Pancreas (tissue), 10 donors: ENCODE measurements around the gene CHD2. TPM values are rescaled to one million over a fixed set of nuclear protein-coding genes. Genes with fewer than 3 reads are reported as not detected.

Source experiments
- ATAC-seq, 4 donors: fragments of 200-7000 bp; cut with Tn5 transposase; one replicate each; pipeline versions ENCODE4 v1.8.0 to v1.9.1; 2020; ENCODE audit warnings: mild to moderate bottlenecking in 4 of 4, moderate library complexity in 4 of 4
- DNase-seq, 6 donors: peaks; one replicate each; pipeline ENCODE4 v3.0.0-alpha.2; 2020
- FAIRE-seq: peaks from 2 replicates; lab custom pipeline; 2012; peaks lifted over from hg19 to GRCh38; lab: Jason Lieb, UNC
- H3K27ac ChIP-seq, 4 donors: fragments of 200-600 bp; sonication (generic); 1 replicate in 3 of 4; 2 replicates in 1 of 4; pipeline versions ENCODE4 v1.5.0 to v1.8.0; 2020
- H3K27me3 ChIP-seq, 4 donors: fragments of 200-600 bp; one replicate each; pipeline ENCODE4 v1.8.0; 2021
- H3K36me3 ChIP-seq, 3 donors: fragments of 200-600 bp; sonication (generic) in 1 of 3; one replicate each; pipeline versions ENCODE4 v1.5.0 to v1.8.0; 2020 to 2021
- H3K4me1 ChIP-seq, 3 donors: fragments of 200-600 bp; one replicate each; pipeline ENCODE4 v1.8.0; 2021
- H3K4me3 ChIP-seq, 4 donors: fragments of 200-600 bp; sonication (generic) in 2 of 4; one replicate each; pipeline versions ENCODE4 v1.5.0 to v1.8.0; 2020 to 2021
- H3K9me3 ChIP-seq, 4 donors: fragments of 200-600 bp; one replicate each; pipeline ENCODE4 v1.8.0; 2021
- WGBS, 2 donors: extraction: QIAGEN DNeasy Blood & Tissue Kit; methylation state at CpG; one replicate each; pipeline ENCODE4 v1.1.7; 2013; 5-methylcytosine and 5-hydroxymethylcytosine counted together
- intact Hi-C, 3 donors: fragments of 100-400 bp; cut with DNase I; formaldehyde crosslinking; loops; one replicate each; pipeline versions ENCODE4 v1.11.1 to v1.14.2; 2022
- polyA plus RNA-seq, 2 donors: library from polyadenylated mRNA; stranded (reverse); fragments of 200-250 nt; gene quantifications; one replicate each; pipeline ENCODE4 v1.2.3, GENCODE V29; 2013
- total RNA-seq, 6 donors: library from RNA; stranded (reverse); fragmentation: NEBNext Ultra II Directional in 4 of 6; extraction: Animal tissue kit (Norgen Biotek cat#: 25700) in 4 of 6; gene quantifications; one replicate each; pipeline versions ENCODE4 v1.2.1 to v1.2.4, GENCODE V29; 2021 to 2023
- TF ChIP-seq, protein P1 (sequence below), 4 donors: fragments of 200-600 bp; sonication (generic) in 3 of 4; IDR thresholded peaks; one replicate each; pipeline versions ENCODE4 v1.5.0 to v1.8.0; 2021; ENCODE audit warnings: antibody characterized with exemption in 4 of 4
- donor health status: healthy with polysubstance abuse.
- donor health status: DM: no; HTN: no; CAD: no; lungs with moderate emphysema.
- donor health status: DM: no; HTN: no; CAD: no.
- donor health status: control.
- donor health status: control.
- donor health status: Bipolar disorder and iron deficiency.
- donor health status: DM: yes; HTN: yes; CAD: no.
- donor health status: DM: no; HTN: no; CAD: no.
- donor health status: DM: no; HTN: no; CAD: no.
- donor health status: DM: yes; HTN: yes; CAD: no.

The CHD2 gene
- total and polyA plus RNA-seq, 8 donors, result 27.7 to 86.3 (median 44.0) TPM

DNA sequence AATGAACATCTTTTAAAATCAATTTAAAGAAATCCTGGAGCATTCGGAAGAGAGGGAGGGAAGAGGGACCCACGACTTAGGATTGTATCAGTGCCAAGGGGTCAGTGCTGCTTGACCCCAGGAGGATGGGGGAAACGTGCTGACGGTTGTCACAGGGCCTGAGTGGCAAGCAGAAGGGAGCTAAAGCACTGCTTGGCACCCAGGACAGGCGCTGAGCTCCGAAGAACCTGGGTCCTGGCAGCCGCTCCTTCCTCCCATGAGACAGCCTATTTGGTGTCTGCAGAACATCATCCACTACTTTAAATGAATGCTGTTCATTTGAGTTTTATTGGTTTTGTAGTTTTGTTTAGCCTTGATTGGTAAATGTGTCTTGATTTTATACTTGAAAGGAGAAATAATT lies 134.4 kb downstream of the CHD2 start:
- Histone ChIP-seq H3K4me3 (no peak overlapping the region), H3K27ac (no peak overlapping the region), H3K4me1 (peaks cover 0 to 7% (median 0%) of the 10 kb centered on the region in 3 donors), H3K9me3 (no peaks in the 10 kb centered on the region), H3K36me3 (no peaks in the 10 kb centered on the region), H3K27me3 (no peaks in the 10 kb centered on the region)
- 79 to 81% methylated on average over 7 of the region's 7 CpGs for WGBS, 2 donors
- DNase-seq, result peak in 1 of 6 donors; percentile 22
- ATAC-seq, result no peak
- FAIRE-seq, result no peak
- intact Hi-C loops, result loop anchor here in 2 of 3 donors (5.0 to 10.0 kb wide), 3 partner anchors 940 to 1090 kb away; no protein-coding TSS in a partner anchor
- TF ChIP-seq, protein P1, sequence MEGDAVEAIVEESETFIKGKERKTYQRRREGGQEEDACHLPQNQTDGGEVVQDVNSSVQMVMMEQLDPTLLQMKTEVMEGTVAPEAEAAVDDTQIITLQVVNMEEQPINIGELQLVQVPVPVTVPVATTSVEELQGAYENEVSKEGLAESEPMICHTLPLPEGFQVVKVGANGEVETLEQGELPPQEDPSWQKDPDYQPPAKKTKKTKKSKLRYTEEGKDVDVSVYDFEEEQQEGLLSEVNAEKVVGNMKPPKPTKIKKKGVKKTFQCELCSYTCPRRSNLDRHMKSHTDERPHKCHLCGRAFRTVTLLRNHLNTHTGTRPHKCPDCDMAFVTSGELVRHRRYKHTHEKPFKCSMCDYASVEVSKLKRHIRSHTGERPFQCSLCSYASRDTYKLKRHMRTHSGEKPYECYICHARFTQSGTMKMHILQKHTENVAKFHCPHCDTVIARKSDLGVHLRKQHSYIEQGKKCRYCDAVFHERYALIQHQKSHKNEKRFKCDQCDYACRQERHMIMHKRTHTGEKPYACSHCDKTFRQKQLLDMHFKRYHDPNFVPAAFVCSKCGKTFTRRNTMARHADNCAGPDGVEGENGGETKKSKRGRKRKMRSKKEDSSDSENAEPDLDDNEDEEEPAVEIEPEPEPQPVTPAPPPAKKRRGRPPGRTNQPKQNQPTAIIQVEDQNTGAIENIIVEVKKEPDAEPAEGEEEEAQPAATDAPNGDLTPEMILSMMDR (IDR thresholded peaks at IDR 0.05), result no peak

DNA sequence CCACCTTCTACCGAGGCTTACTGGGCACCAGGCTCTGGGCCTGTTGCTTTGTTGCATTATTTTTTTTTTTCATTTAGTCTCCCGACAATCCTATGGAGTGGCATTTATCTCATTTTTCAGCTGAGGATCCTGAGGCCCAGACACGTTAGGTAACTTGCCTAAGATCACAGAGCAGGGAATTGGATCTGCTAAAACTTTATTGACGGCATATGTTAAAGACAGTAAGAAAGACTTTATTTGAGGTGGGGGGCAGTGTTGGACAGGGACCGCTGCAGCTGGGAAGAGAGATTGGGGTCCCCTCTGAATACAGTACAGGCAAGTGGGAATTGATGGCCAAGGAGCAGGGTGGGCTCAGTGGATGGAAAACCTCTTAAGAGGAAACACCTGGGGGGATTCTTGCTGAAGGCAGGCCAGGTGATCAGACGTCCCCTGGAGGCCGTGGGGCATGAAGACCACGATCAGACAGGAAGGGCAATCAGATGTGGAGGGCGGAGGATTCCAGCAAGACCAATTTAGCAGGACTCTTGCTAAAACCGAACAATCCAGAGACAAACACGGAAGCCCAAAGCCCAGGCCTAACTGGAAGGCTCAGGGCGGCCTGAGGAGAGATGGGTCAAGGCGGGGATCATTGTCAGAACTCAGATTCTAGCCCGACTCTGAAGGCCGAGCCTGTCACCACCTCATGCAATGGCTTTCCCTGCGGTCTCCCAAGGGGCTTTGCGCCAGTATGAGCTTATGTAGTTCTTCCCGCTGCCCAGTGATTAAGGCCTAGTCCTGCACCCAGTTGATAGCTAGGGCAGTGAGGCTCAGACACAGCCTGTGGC lies 135.2 kb downstream of the CHD2 start:
- no peaks in the 10 kb centered on the region for H3K9me3 ChIP-seq
- DNase-seq (peak in 2 of 6 donors; percentile 29 to 37), ATAC-seq (peak in 2 of 4 donors; percentile 5 to 20), FAIRE-seq (no peak)
- TF ChIP-seq, protein P1 (IDR thresholded peaks at IDR 0.05), result no peak
- WGBS, 2 donors, result 75 to 76% methylated on average over 18 of the region's 18 CpGs
- H3K4me1 ChIP-seq, result peaks cover 0 to 2% (median 0%) of the 10 kb centered on the region in 3 donors
- H3K4me3 ChIP-seq, result no peak overlapping the region
- no peak overlapping the region for H3K27ac ChIP-seq
- H3K36me3 ChIP-seq, result no peaks in the 10 kb centered on the region
- no peaks in the 10 kb centered on the region for H3K27me3 ChIP-seq
- intact Hi-C loops, result loop anchor here in 2 of 3 donors (10.0 kb wide), 2 partner anchors 939 to 1089 kb away; no protein-coding TSS in a partner anchor

DNA sequence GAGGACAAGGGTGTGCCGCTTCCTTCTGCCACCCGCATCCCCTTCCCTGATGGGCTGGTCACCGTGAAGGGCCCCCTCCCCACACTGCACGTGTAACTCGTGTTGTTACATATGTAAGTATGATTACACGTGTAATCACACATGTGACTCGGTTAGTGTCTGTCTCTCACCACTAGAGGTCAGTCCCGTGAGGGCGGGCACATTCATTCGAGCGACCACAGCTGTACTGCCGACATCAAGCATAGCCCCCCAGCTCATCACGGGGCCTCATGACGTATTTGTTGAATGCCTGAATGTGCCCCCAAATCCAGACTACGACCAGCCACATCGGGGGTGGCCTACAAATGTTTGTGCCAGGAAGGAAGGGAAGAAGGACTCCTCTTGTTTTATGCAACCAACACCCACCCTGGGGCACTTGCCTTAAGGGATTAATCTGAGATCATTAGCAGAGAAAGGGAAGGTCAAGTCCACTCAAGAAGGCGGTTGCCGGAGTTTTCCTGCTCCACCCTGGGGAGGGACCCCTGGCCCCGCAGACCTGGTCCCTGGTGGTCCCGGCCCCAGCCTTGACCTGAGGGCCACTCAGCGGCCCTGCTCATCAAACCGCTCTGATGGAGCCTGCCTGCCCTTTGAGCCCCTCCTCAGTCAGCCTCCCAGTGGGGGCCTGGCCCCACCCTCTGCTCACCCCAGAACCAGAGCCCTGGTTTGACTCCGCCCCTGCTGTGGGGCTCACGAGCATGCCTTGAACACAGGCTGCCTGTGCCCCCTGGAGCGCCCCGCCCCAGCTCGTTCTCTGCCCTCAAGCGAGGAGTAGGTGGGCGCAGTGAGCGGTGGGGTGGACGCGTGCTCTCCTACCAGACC lies 136.1 kb downstream of the CHD2 start:
- intact Hi-C loops, result loop anchor here in 2 of 3 donors (10.0 kb wide), 2 partner anchors 939 to 1089 kb away; no protein-coding TSS in a partner anchor
- Histone ChIP-seq H3K27me3 (no peaks in the 10 kb centered on the region), H3K27ac (no peak overlapping the region), H3K4me1 (no peaks in the 10 kb centered on the region), H3K36me3 (no peaks in the 10 kb centered on the region), H3K4me3 (no peak overlapping the region), H3K9me3 (no peaks in the 10 kb centered on the region)
- FAIRE-seq (no peak), DNase-seq (peak in 4 of 6 donors; percentile 35 to 73 (median 64)), ATAC-seq (peak; percentile 73 to 89 (median 80))
- WGBS, 2 donors, result 42 to 44% methylated on average over 32 of the region's 32 CpGs
- TF ChIP-seq, protein P1 (IDR thresholded peaks at IDR 0.05), result peak; percentile 51 to 65 (median 60)

DNA sequence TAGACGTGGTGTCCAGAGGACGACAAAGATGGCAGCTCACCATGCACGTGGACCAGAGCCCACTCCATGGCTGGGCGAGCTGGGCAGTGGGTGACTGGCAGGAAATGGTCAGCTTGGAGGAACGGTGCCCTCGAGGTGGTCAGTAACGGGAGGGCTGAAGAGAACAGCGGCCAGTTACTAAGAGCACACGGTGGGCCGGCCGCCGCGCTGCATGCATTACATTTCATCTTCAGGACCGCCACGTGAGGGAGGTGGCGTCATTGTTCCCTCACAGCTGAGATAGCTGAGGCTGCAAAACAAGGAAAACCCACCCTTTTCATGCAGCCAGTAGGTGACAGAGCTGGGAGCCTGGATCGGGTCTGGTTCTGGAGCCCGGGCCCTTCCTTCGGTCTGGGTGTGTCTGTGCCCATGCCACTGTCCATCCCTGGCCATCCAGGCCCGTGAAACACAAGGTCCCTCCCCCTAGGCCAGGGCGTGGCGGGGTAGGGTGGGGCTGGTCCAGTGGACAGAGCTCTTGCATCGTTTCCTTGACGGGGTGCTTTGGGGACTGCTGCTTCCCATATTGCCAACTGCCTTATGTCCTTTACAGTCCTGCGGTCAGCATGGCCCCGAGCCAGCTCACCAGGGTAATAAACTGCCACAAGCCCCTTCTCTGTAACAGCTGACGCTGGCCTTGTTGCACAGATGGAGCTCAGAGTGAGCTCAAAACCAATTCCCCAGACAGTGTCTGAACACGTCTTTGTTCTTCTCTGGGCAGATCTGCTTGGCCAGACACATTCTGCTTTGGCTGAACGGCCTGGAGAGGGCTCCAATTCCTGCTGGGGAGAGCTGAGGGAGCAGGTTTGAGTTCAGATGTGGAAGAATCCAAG lies 137.1 kb downstream of the CHD2 start:
- H3K9me3 ChIP-seq, result no peaks in the 10 kb centered on the region
- FAIRE-seq (no peak), ATAC-seq (peak in 3 of 4 donors; percentile 32 to 42 (median 39)), DNase-seq (peak in 2 of 6 donors; percentile 57 to 69)
- no peak overlapping the region for H3K4me3 ChIP-seq
- H3K36me3 ChIP-seq, result no peaks in the 10 kb centered on the region
- TF ChIP-seq, protein P1 (IDR thresholded peaks at IDR 0.05), result no peak
- intact Hi-C loops, result loop anchor here in 2 of 3 donors (10.0 kb wide), 2 partner anchors 938 to 1088 kb away; no protein-coding TSS in a partner anchor
- 79 to 85% methylated on average over 29 of the region's 29 CpGs for WGBS, 2 donors
- no peak overlapping the region for H3K27ac ChIP-seq
- H3K27me3 ChIP-seq, result no peaks in the 10 kb centered on the region
- H3K4me1 ChIP-seq, result no peaks in the 10 kb centered on the region
